Measurements from ENCODE around the gene CREB1.
"Not testable (repeated sequence)": the region's sequence is repeated elsewhere in the genome, so short reads cannot be mapped to it uniquely, and the experiment has no call there.

The CREB1 gene

DNA sequence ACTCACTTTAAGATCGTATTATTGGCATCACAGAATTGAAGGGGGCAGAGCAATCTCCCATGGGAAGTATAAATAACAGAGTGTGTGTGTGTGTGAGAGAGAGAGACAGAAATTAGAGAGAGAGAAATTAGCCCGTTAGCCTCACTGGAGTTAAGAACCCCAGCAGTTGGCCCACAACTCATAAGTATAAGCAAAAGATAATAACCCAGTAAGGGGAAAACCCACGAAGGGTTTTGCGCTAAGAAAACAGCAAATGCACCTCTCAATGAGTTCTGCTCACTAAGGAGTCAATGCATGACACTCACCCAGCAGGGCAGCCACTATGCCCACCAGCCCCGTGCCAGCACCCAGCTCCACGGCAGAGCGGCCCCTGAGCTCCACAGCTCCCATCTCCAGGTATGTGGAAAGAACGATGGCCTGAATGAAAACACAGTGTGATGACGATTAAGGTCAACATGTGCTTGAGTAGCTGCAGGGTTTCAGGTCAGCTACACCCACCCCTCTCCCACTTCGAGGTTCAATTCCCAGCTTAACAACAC, 91.8 kb downstream of the CREB1 start:
- no peak for DNase-seq

DNA sequence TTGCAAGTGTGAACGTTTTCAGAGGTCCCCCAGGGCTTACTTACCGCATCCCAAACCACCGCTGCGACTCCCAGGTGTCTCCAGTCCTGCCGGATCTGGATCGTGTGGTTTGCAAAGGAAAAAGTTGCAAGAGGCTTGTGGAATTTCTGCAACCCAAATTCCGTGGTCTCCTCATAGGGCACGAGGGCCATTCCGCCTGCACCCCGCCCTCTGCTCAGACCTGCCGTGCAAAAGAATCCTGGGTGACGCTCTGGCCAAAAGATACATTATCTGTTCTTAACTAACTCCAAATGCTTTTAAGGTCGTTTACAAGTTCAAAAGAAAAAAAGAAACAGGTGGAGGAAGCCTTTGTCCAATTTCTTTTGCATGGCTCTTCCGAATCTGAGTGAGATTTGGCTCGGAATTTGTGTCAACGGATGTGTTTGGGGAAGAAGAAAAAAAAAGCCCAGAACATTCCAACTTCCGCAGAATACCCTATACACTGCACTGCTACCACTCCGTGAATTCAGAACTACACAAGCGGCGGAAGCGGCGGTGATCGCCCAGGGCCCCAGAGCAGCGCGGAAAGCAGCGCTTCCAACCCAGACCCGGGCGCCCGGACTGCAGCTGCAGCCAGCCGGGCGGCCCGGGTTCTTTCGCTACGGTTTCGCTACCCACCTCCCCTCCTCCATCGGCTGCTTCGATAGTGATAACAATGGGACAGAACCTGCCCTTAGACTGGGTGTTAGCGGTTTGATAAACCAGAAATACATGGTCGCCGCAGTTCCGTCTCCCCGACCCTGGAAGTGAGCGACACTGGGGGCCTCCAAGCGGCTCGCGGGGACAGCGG, 94.6 kb downstream of the CREB1 start:
- peak; percentile 14 for DNase-seq

DNA sequence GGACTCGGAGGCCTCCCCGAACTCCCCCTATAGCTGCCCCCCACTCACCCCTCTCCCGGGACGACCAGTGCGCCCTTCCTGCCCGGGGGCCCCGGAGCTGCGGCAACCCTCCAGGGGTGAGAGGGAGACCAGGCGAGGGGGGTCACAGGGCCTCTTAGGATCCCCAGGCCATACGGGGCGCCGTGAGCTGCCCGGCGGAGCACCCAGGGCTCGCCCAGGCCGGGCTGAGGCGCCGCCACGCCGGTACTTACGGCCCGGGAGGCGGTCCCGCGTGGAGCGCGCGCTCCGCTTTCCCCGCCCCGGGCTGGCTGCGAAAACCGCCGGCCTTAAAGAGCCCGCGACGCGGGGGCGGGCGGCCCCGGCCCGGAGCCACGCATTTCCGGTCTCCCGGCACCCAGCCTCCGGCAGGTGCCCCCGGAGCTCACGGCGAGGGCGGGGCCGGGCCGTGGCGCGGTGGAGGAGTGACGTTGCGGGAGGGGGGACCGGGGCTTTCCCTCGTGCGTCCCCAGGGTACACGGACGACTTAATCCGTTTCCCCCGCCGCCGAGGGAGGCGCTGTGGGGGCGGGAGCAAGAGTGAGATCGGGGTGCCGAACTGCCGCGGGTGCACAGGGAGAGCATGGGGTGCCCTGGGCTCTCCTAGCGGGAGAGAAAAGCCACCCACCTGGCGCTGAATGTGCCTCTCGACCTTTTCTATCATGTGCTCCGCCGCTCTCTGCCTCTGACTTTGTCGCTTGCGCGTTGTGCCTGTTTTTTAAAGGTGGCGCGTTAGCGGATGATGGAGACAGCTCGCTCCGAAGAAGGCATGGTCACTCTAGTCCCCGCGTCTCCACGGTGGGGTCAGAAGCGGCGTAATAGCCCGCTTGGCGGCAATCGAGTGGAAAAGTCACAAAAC, 95.5 kb downstream of the CREB1 start, which contains the start of gene METTL21A:
Gene METTL21A, minus strand, starts transcription at position 381 of the 894 bp plus-strand sequence. CDS start 1,019 bp downstream, outside the sequence.
- peak; percentile 73 for DNase-seq

GRCh38 chr2:207629553-207629952, 99.8 kb downstream of the CREB1 start:
- no peak for DNase-seq

DNA sequence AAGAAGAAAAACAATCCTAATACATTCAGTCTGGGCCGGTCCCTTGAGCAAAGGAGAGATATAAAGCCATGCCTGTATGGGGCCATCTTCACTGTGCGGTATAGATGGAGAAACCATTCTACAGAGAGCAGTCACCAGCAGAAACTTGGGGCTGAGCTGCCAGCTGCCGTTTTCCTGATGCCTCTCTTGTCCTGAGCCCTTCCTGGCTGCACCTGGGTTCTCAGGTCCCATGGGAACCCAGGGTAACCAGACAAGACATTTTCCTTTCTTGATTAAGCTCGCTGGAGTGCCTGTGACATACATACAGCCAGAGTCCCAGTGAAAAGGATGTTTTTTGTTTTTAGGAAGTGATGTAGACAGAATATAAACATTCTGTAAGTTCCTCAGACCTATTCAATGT, 100.7 kb downstream of the CREB1 start:
- no peak for DNase-seq

GRCh38 chr2:207632575-207633493, 103.1 kb downstream of the CREB1 start:
- peak; percentile 80 for DNase-seq

DNA sequence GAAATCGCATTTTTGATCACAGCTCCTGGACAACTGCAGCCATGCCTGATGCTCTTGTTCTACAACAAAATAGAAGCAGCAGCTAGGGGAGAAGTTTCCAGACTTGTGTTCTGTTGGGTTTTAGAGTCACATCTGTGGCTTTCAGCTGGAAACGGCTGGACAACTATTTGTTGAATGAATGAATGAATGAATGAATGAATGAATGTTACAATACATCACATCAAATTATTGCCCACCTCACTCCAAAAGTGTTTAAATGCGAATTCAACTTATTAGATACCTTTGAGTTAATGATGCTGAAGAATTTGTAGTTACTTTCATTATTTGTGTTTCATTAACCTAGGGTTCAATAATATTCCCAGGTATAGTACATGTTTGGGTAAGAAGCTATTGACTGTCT, 103.9 kb downstream of the CREB1 start:
- no peak for DNase-seq

GRCh38 chr2:207635468-207636200, 105.9 kb downstream of the CREB1 start:
- DNase-seq, result peak; percentile 75

GRCh38 chr2:207639288-207639687, 109.5 kb downstream of the CREB1 start:
- not testable (repeated sequence) for DNase-seq

- DNase-seq, result no peak
These were observed 110.4 kb downstream of the CREB1 start for GRCh38 chr2:207640160-207640559.

DNA sequence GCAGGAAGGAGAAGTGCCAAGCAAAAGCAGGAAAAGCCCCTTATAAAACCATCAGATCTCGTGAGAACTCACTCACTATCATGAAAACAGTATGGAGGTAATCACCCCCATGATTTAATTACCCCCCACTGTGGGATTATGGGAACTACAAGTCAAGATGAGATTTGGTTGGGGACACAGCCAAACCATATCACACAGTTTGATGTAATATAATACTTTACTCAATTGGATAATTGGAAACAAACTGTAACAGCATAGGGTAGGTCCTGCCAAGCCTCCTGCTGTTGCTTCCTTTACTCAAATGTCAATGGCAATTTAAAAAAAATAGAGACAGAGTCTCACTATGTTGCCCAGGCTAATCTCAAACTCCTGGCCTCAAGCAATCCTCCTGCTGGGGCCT, 110.9 kb downstream of the CREB1 start:
- no peak for DNase-seq

- no peak for DNase-seq
These were observed 114.1 kb downstream of the CREB1 start for GRCh38 chr2:207643892-207644291.

DNA sequence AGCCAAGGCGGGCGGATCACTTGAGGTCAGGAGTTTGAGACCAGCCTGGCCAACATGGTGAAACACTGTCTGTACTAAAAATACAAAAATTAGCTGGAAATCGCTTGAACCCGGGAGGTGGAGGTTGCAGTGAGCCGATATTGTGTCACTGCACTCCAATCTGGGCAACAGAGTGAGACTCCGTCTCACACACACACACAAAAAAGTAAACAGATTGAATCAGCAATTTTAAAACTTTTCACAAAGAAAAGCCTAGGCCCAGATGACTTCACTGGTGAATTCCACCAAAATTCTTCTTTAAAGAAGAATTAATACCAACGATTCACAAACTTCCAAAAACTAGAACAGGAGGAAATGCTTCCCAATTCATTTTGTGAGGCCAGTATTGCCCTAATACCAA, 116.8 kb downstream of the CREB1 start:
- DNase-seq, result not testable (repeated sequence)

All from NCI-H226 (cell line).